AG04450 (cell line): Measurements from ENCODE around the gene RNH1. TPM values are rescaled to one million over a fixed set of nuclear protein-coding genes. Genes with fewer than 3 reads are reported as not detected.

Source experiments
- CTCF ChIA-PET: fragments of 300-600, 350-600 bp; formaldehyde crosslinking; extraction: SDS; loops from one replicate; lab custom pipeline; 2022; ENCODE audit warnings: antibody characterized with exemption, inconsistent platforms; lab: Charles Lee
- POLR2A ChIA-PET: fragments of 350-600 bp; formaldehyde crosslinking; extraction: SDS; loops from one replicate; lab custom pipeline; 2021; ENCODE audit warnings: antibody characterized with exemption, inconsistent platforms; lab: Yijun Ruan, JAX
- DNase-seq: peaks from one replicate; pipeline ENCODE4 v3.0.0-alpha.2; 2011; ENCODE audit warnings: low read depth, low spot score
- H3K27ac ChIP-seq: one replicate; pipeline ENCODE4 v1.5.1; 2012; ENCODE audit warnings: low read depth, low read length, control low read depth
- H3K27me3 ChIP-seq: one replicate; pipeline ENCODE4 v1.6.0; 2012; ENCODE audit warnings: low read length; ENCODE audit not compliant: control insufficient read depth, insufficient read depth
- H3K4me3 ChIP-seq: 2 replicates; pipeline ENCODE4 v1.5.1; 2011; ENCODE audit warnings: mild to moderate bottlenecking, low read depth, low read length, control low read depth
- H3K9me3 ChIP-seq: 2 replicates; pipeline ENCODE4 v1.5.1; 2012; ENCODE audit warnings: low read length; ENCODE audit not compliant: control insufficient read depth, insufficient read depth
- polyA plus RNA-seq: library from polyadenylated mRNA; depleted of rRNA; stranded (reverse); fragments of >200 nt; gene quantifications from 2 replicates; pipeline ENCODE4 v1.2.3, GENCODE V29; 2011
- TF ChIP-seq, protein P1 (sequence below): IDR thresholded peaks from 2 replicates; pipeline ENCODE4 v1.5.1; 2011; ENCODE audit warnings: low read depth, low read length, control low read depth, inconsistent platforms

The RNH1 gene
- polyA plus RNA-seq, 1 experiment, result 98.6 TPM

DNA sequence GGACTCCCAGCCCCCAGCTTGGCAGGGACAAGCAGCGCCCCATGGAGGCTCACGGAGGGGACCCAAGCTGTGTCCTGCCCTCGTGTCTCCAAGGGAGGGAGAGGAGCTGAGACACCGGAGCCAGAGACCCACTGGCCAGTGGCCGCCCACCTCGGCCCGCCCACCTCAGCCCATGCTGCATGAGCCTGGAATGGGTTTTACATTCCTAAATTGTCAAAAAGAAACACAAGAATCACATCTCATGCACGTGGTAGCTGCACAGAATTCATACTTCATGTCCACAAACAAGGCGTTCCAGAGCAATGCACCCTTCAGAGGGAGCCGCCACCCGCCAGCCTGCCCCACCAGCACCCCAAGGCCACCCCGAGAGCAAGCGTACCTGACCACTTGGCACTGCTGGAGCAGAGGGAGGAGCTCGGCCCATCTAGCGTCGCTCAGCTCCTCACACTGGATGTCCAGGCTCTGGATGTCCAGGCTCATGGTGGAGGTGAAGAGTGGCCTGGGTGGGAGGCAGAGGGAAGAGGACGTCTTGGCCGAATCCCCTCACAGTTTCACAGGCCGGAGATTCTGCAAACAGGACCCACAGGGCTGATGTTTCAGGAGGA lies 5.3 kb downstream of the RNH1 start:
- no peak for DNase-seq
- Histone ChIP-seq H3K4me3 (no peak overlapping the region), H3K27me3 (no peaks in the 10 kb centered on the region), H3K27ac (no peak overlapping the region), H3K9me3 (peaks cover 16% of the 10 kb centered on the region; the same call in 1 of the 2 replicates)
- CTCF ChIA-PET, result interaction anchor here (0.5 kb wide), 1 partner anchor 277 kb away, joined by 3 read pairs; no protein-coding TSS in a partner anchor
- POLR2A ChIA-PET, result no interaction called here
- TF ChIP-seq, protein P1, sequence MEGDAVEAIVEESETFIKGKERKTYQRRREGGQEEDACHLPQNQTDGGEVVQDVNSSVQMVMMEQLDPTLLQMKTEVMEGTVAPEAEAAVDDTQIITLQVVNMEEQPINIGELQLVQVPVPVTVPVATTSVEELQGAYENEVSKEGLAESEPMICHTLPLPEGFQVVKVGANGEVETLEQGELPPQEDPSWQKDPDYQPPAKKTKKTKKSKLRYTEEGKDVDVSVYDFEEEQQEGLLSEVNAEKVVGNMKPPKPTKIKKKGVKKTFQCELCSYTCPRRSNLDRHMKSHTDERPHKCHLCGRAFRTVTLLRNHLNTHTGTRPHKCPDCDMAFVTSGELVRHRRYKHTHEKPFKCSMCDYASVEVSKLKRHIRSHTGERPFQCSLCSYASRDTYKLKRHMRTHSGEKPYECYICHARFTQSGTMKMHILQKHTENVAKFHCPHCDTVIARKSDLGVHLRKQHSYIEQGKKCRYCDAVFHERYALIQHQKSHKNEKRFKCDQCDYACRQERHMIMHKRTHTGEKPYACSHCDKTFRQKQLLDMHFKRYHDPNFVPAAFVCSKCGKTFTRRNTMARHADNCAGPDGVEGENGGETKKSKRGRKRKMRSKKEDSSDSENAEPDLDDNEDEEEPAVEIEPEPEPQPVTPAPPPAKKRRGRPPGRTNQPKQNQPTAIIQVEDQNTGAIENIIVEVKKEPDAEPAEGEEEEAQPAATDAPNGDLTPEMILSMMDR, result no peak

GRCh38 chr11:501001-501682 lies 5.9 kb downstream of the RNH1 start:
- POLR2A ChIA-PET, result no interaction called here
- TF ChIP-seq, protein P1, result no peak
- no peak for DNase-seq
- H3K27me3 ChIP-seq, result no peaks in the 10 kb centered on the region
- H3K27ac ChIP-seq, result no peak overlapping the region
- H3K4me3 ChIP-seq, result no peak overlapping the region
- CTCF ChIA-PET, result no interaction called here
- H3K9me3 ChIP-seq, result peaks cover 16% of the 10 kb centered on the region; the same call in 1 of the 2 replicates

DNA sequence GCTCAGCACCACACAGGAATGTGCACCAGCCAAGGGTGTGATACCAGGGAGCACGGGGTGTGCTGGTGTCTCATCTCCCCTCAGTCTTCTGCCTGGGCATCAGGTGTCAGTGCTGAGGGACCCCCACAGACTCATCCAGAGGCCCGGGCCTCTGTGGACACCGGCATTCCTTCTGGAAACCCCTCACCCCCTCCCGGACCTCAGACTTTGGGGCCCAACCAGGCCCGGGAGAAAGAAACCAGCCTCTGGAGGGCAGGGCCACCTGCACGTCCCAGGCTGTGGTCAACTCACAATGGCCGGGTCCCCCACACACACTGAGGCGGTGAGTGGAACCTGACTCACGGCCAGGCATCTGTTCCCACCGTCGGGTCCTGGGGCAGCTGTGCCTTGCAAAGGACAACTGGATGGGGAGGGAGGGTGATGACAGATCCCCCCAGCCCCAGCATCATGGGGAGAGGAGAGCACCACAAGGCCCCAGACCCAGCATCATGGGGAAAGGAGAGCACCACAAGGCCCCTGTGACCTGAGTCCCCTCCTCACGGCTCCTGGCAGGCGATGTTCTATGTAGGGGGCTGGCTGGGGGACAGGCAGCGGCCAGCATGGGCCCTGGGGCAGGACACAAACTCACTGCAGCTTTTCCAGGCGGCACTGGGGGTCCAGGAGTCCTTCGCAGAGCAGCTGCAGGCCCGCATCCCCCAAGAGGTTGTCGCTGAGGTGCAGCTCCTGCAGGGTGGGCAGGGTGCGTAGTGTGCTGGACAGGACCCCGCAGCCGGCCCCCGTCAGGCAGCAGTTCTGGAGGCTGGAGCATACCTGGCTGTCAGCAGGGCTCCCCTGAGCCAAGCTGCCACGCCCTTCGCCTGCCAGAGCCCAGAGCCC lies 7.6 kb downstream of the RNH1 start:
- Histone ChIP-seq H3K27me3 (no peaks in the 10 kb centered on the region), H3K4me3 (no peak overlapping the region), H3K9me3 (peaks cover 16% of the 10 kb centered on the region; the same call in 1 of the 2 replicates), H3K27ac (no peak overlapping the region)
- DNase-seq, result no peak
- POLR2A ChIA-PET, result no interaction called here
- TF ChIP-seq, protein P1, result no peak
- CTCF ChIA-PET, result interaction anchor here (1.2 kb wide), 1 partner anchor 51 kb away, joined by 5 read pairs; no protein-coding TSS in a partner anchor

DNA sequence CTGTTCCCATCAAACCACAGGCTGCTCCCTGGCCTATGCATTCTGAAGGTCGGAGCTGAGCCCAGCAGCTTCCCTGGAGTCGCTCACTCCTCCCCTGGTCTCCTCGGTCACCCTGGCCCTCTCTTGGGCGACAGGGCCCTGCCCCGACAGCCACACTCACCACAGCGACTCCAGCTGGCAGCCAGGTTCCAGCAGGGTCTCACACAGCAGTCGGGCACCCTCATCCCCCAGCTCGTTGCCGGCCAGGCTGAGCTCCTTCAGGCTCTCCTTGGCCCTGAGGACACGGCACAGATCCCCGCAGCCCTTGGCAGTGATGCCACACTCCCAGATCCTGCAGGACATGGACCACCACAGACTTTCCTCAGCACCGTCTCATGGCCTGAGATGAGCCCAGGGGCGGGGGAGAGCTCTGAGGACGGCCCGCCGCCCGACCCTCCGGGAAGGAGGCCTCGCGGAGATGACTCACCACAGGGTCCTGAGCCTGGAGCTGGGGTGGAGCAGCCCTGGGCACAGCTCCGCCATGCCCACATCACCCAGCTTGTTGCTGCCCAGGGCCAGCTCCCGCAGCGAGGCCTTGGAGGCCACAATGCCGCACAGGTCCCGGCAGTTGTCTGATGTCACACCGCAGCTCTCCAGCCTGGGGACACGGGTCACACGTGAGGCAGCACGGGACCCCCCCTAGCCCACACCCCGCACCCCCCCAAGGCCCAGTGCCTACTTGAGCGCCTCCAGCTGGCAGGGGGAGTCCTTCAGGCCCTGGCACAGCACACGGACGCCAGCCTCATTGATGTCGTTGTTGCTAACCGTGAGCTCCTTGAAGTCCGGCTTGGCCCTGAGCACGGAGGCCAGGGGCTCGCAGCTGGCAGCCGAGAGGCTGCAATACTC lies 8.5 kb downstream of the RNH1 start:
- DNase-seq, result no peak
- peaks cover 16% of the 10 kb centered on the region; the same call in 1 of the 2 replicates for H3K9me3 ChIP-seq
- H3K27ac ChIP-seq, result no peak overlapping the region
- TF ChIP-seq, protein P1, result no peak
- no peak overlapping the region for H3K4me3 ChIP-seq
- CTCF ChIA-PET, result interaction anchor here (1.2 kb wide), 1 partner anchor 50 kb away, joined by 5 read pairs; no protein-coding TSS in a partner anchor
- no peaks in the 10 kb centered on the region for H3K27me3 ChIP-seq
- POLR2A ChIA-PET, result no interaction called here
